B cell (primary cell): Measurements from ENCODE around the gene MBNL1. TPM values are rescaled to one million over a fixed set of nuclear protein-coding genes. Genes with fewer than 3 reads are reported as not detected.

Experiments
- ATAC-seq: fragments of 200-7000 bp; cut with Tn5 transposase; one replicate; pipeline ENCODE4 v1.10.0; 2021; ENCODE audit warnings: low read depth, mild to moderate bottlenecking, moderate number of reproducible peaks, moderate library complexity
- CTCF ChIA-PET: fragments of 350-600 bp; sonication (Branson Sonifier 250); formaldehyde crosslinking; loops from one replicate; lab custom pipeline; 2021; ENCODE audit warnings: antibody characterized with exemption, inconsistent platforms; lab: Charles Lee
- POLR2A ChIA-PET: fragments of 350-600 bp; sonication (Branson Sonifier 250); formaldehyde crosslinking; loops from one replicate; lab custom pipeline; 2021; ENCODE audit warnings: antibody characterized with exemption; lab: Charles Lee
- DNase-seq: peaks from one replicate; pipeline ENCODE4 v3.0.0; 2013
- H2AFZ ChIP-seq: 2 replicates; pipeline ENCODE4 v1.6.1; 2012; ENCODE audit warnings: mild to moderate bottlenecking, low read depth, low read length; ENCODE audit not compliant: insufficient read depth, poor library complexity, severe bottlenecking
- H3K27ac ChIP-seq, 2 donors: 1 replicate in 1 of 2; 2 replicates in 1 of 2; pipeline ENCODE4 v1.5.1; 2012 to 2013; ENCODE audit warnings: low read length in 2 of 2, mild to moderate bottlenecking in 2 of 2, moderate library complexity in 1 of 2
- H3K27me3 ChIP-seq, 4 experiments: fragments of 200-600 bp in 1 of 4; sonication (generic) in 1 of 4; replicated peaks in 1 of 4; 1 replicate in 2 of 4; 2 replicates in 2 of 4; pipeline versions ENCODE4 v1.6.1 to v1.7.0; 2013 to 2016; ENCODE audit warnings: low read length in 3 of 4, mild to moderate bottlenecking in 2 of 4, mixed read lengths in 1 of 4, moderate library complexity in 1 of 4; ENCODE audit not compliant: insufficient read depth in 4 of 4, control insufficient read depth in 3 of 4; ENCODE audit errors: control extremely low read depth in 1 of 4
- H3K36me3 ChIP-seq, 2 experiments: replicated peaks in 1 of 2; 1 replicate in 1 of 2; 2 replicates in 1 of 2; pipeline versions ENCODE4 v1.6.1 to v1.7.1; 2013; ENCODE audit warnings: low read length in 1 of 2; ENCODE audit not compliant: insufficient read depth in 2 of 2, control insufficient read depth in 1 of 2; ENCODE audit errors: control extremely low read depth in 1 of 2, extremely low read depth in 1 of 2
- H3K4me1 ChIP-seq, 2 donors: fragments of 200-600 bp in 1 of 2; sonication (generic) in 1 of 2; 1 replicate in 1 of 2; 2 replicates in 1 of 2; pipeline versions ENCODE4 v1.5.1 to v1.6.1; 2013 to 2017; ENCODE audit warnings: low read length in 2 of 2; ENCODE audit not compliant: control insufficient read depth in 2 of 2, insufficient read depth in 2 of 2
- H3K4me2 ChIP-seq: replicated peaks from 2 replicates; pipeline ENCODE3; 2012; ENCODE audit warnings: mild to moderate bottlenecking, low read depth, low read length; ENCODE audit not compliant: poor library complexity, severe bottlenecking
- H3K4me3 ChIP-seq, 5 experiments: fragments of 200-600 bp in 1 of 5; sonication (generic) in 1 of 5; 1 replicate in 3 of 5; 2 replicates in 2 of 5; pipeline versions ENCODE4 v1.5.1 to v1.7.0; 2011 to 2016; ENCODE audit warnings: low read length in 4 of 5, mild to moderate bottlenecking in 4 of 5, low read depth in 2 of 5, control low read depth in 1 of 5, moderate library complexity in 1 of 5; ENCODE audit not compliant: insufficient read depth in 1 of 5; ENCODE audit errors: control extremely low read depth in 1 of 5, extremely low read depth in 1 of 5
- H3K79me2 ChIP-seq: fragments of 200-600 bp; sonication (generic); one replicate; pipeline ENCODE4 v1.6.0; 2016; ENCODE audit warnings: low read length; ENCODE audit not compliant: control insufficient read depth, insufficient read depth
- H3K9ac ChIP-seq: fragments of 200-600 bp; sonication (generic); 2 replicates; pipeline ENCODE4 v1.6.1; 2017; ENCODE audit warnings: mild to moderate bottlenecking, low read length, moderate library complexity
- H3K9me3 ChIP-seq, 3 donors: one replicate each; pipeline versions ENCODE4 v1.6.1 to v1.7.1; 2013; ENCODE audit warnings: low read length in 2 of 3; ENCODE audit not compliant: control insufficient read depth in 2 of 3, insufficient read depth in 1 of 3; ENCODE audit errors: control extremely low read depth in 1 of 3
- H4K20me1 ChIP-seq: 2 replicates; pipeline ENCODE4 v1.6.0; 2012; ENCODE audit warnings: mild to moderate bottlenecking, low read length; ENCODE audit not compliant: insufficient read depth, control insufficient read depth, poor library complexity, severe bottlenecking
- H3K27ac Mint-ChIP-seq: one replicate; pipeline ENCODE4 v1.8.0; 2021; ENCODE audit warnings: mixed read lengths
- H3K27me3 Mint-ChIP-seq: one replicate; pipeline ENCODE4 v1.8.0; 2021; ENCODE audit warnings: mixed read lengths
- H3K4me1 Mint-ChIP-seq: one replicate; pipeline ENCODE4 v1.8.0; 2021; ENCODE audit warnings: mixed read lengths
- H3K4me3 Mint-ChIP-seq: one replicate; pipeline ENCODE4 v1.8.0; 2021; ENCODE audit warnings: mixed read lengths
- H3K9me3 Mint-ChIP-seq: one replicate; pipeline ENCODE4 v1.8.0; 2022; ENCODE audit warnings: mixed read lengths; ENCODE audit not compliant: insufficient read depth
- EZH2 ChIP-seq: IDR thresholded peaks from 2 replicates; pipeline ENCODE4 v1.6.1; 2012; ENCODE audit warnings: borderline replicate concordance, low read depth, mild to moderate bottlenecking, moderate library complexity, low read length; ENCODE audit not compliant: insufficient read depth, poor library complexity, severe bottlenecking
- WGBS: methylation state at CpG from one replicate; pipeline ENCODE4 v1.1.5; 2013; ENCODE audit warnings: missing lambda C conversion rate; ENCODE audit not compliant: insufficient coverage; 5-methylcytosine and 5-hydroxymethylcytosine counted together
- intact Hi-C: fragments of 100-400 bp; cut with micrococcal nuclease; formaldehyde crosslinking; loops from one replicate; pipeline ENCODE4 v1.10.0; 2022
- polyA plus RNA-seq: library from polyadenylated mRNA; depleted of rRNA; stranded (reverse); fragments of >200 nt; gene quantifications from 2 replicates; pipeline ENCODE4 v1.2.3, GENCODE V29; 2012
- total RNA-seq, 2 donors: library from RNA; stranded (reverse); fragments of 120-200 nt in 1 of 2; gene quantifications; 1 replicate in 1 of 2; 2 replicates in 1 of 2; pipeline versions ENCODE4 v1.2.3 to v1.2.4, GENCODE V29; 2013 to 2022
- TF ChIP-seq, protein P1 (sequence below): fragments of 200-600 bp; IDR thresholded peaks from one replicate; pipeline ENCODE4 v1.8.0; 2022; ENCODE audit warnings: antibody characterized with exemption, mild to moderate bottlenecking

The MBNL1 gene
- total and polyA plus RNA-seq, 2 donors (not counting 1 experiment from before 2014, with no cell fraction given) = 195 to 505 TPM

- H2AFZ ChIP-seq = no peak overlapping the region
- no peak overlapping the region for H3K4me2 ChIP-seq
- peaks cover 20% of the 10 kb centered on the region for H4K20me1 ChIP-seq
- ChIA-PET CTCF (interaction anchor here (0.6 to 1.6 kb wide), 4 partner anchors 17 to 216 kb away, joined by 3 to 4 read pairs (median 3); no protein-coding TSS in a partner anchor), POLR2A (interaction anchor here (0.7 kb wide), 1 partner anchor 113 kb away, joined by 3 read pairs; no protein-coding TSS in a partner anchor)
- WGBS = 83% methylated on average over 2 of the region's 6 CpGs
- intact Hi-C loops = loop anchor here (2.0 to 5.0 kb wide), 2 partner anchors 13 to 33 kb away; no protein-coding TSS in a partner anchor
- no peak overlapping the region for H3K4me3 Mint-ChIP-seq
- peaks cover 6 to 33% of the 10 kb centered on the region in 2 experiments for H3K36me3 ChIP-seq
- ATAC-seq (no peak), DNase-seq (no peak)
- peaks cover 56% of the 10 kb centered on the region for H3K4me1 Mint-ChIP-seq
- H3K9ac ChIP-seq = no peak overlapping the region
- peaks cover 0 to 3% (median 0%) of the 10 kb centered on the region in 3 donors for H3K9me3 ChIP-seq
- H3K4me3 ChIP-seq = no peak overlapping the region
- H3K27ac Mint-ChIP-seq = peak overlapping the region; percentile 5
- H3K79me2 ChIP-seq = peaks cover 99% of the 10 kb centered on the region
- H3K27me3 Mint-ChIP-seq = no peaks in the 10 kb centered on the region
- TF ChIP-seq, protein P1, sequence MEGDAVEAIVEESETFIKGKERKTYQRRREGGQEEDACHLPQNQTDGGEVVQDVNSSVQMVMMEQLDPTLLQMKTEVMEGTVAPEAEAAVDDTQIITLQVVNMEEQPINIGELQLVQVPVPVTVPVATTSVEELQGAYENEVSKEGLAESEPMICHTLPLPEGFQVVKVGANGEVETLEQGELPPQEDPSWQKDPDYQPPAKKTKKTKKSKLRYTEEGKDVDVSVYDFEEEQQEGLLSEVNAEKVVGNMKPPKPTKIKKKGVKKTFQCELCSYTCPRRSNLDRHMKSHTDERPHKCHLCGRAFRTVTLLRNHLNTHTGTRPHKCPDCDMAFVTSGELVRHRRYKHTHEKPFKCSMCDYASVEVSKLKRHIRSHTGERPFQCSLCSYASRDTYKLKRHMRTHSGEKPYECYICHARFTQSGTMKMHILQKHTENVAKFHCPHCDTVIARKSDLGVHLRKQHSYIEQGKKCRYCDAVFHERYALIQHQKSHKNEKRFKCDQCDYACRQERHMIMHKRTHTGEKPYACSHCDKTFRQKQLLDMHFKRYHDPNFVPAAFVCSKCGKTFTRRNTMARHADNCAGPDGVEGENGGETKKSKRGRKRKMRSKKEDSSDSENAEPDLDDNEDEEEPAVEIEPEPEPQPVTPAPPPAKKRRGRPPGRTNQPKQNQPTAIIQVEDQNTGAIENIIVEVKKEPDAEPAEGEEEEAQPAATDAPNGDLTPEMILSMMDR = no peak
- no peak for TF ChIP-seq EZH2
- H3K9me3 Mint-ChIP-seq = no peaks in the 10 kb centered on the region
- peaks cover 17 to 29% of the 10 kb centered on the region in 2 donors for H3K4me1 ChIP-seq
- H3K27me3 ChIP-seq = no peaks in the 10 kb centered on the region
- peak overlapping the region in 1 of 2 donors; percentile 7 for H3K27ac ChIP-seq
Measured at GRCh38 chr3:152315623-152316022, 46.9 kb downstream of the MBNL1 start.

DNA sequence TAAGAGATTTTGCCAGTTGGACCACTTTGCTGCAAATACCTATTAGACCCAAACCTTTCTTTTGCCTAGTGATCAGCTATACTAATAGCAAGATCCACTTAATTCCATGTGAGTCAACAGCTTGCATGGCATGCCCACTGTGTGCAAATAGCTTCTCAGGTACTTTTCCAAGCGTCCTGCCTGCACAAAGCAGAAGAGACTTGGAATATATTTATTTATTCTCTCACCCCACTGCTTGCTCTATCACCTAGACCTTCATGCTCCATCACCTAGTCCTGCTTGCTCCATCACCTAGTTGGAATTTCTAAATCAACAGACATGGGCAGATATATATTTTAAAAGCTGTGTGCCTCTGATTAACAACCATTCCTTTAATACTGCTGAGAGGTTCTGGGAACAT, 47.6 kb downstream of the MBNL1 start:
- no peak overlapping the region for H3K4me3 Mint-ChIP-seq
- H3K27ac ChIP-seq = peak overlapping the region in 1 of 2 donors; percentile 6
- DNase-seq (no peak), ATAC-seq (no peak)
- no peak overlapping the region for H2AFZ ChIP-seq
- H3K79me2 ChIP-seq = peaks cover 99% of the 10 kb centered on the region
- H3K27me3 ChIP-seq = no peaks in the 10 kb centered on the region
- peaks cover 0 to 3% (median 0%) of the 10 kb centered on the region in 3 donors for H3K9me3 ChIP-seq
- no peak overlapping the region for H3K27ac Mint-ChIP-seq
- no peak overlapping the region for H3K9ac ChIP-seq
- POLR2A ChIA-PET = no interaction called here
- no peaks in the 10 kb centered on the region for H3K27me3 Mint-ChIP-seq
- H4K20me1 ChIP-seq = peaks cover 27% of the 10 kb centered on the region
- H3K4me2 ChIP-seq = no peak overlapping the region
- H3K9me3 Mint-ChIP-seq = no peaks in the 10 kb centered on the region
- CTCF ChIA-PET = interaction anchor here (1.6 kb wide), 1 partner anchor 16 kb away, joined by 3 read pairs; no protein-coding TSS in a partner anchor
- intact Hi-C loops = loop anchor here (2.0 to 5.0 kb wide), 2 partner anchors 14 to 34 kb away; no protein-coding TSS in a partner anchor
- no peak overlapping the region for H3K4me3 ChIP-seq
- no CpG with 5 or more reads among the region's 1 CpG for WGBS
- peaks cover 61% of the 10 kb centered on the region for H3K4me1 Mint-ChIP-seq
- TF ChIP-seq, protein P1 = no peak
- peaks cover 17 to 35% of the 10 kb centered on the region in 2 donors for H3K4me1 ChIP-seq
- peaks cover 6 to 36% of the 10 kb centered on the region in 2 experiments for H3K36me3 ChIP-seq
